A673 (cell line): ENCODE measurements around the gene ZBTB22.

ENCODE experiments used
- EZH2 ChIP-seq: fragments of 200-600 bp; sonication (generic); IDR thresholded peaks from 2 replicates; pipeline ENCODE4 v1.6.1; 2017; ENCODE audit warnings: borderline replicate concordance, low read depth, mild to moderate bottlenecking, mixed read lengths, antibody characterized with exemption, low read length; ENCODE audit not compliant: poor library complexity, severe bottlenecking
- TF ChIP-seq, protein P1 (sequence below): fragments of 300-800, 200-600 bp; sonication (generic); conservative IDR thresholded peaks from 2 replicates; pipeline ENCODE4 v1.5.1; 2017; ENCODE audit warnings: low read depth, mild to moderate bottlenecking, antibody characterized with exemption, low read length, moderate library complexity, mixed read lengths

DNA sequence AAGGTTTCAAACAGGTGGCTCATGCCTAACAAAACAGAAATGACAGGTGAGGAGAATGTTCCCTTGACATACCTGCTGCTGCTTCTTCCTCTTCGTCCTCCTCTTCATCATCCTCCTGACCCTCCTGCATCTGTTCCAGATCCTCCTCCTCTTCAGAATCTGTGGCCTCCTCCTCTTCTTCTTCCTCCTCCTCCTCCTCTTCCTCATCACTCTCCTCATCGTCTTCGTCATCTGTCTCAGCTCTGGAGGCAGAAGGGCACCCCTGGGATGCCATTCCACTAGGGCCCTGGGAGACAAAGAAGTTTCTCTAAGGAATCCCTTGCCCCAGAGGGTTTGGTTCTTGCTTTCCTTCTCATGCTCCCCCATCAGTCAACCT is 2.4 kb upstream of the ZBTB22 start:
- TF ChIP-seq, protein P1, sequence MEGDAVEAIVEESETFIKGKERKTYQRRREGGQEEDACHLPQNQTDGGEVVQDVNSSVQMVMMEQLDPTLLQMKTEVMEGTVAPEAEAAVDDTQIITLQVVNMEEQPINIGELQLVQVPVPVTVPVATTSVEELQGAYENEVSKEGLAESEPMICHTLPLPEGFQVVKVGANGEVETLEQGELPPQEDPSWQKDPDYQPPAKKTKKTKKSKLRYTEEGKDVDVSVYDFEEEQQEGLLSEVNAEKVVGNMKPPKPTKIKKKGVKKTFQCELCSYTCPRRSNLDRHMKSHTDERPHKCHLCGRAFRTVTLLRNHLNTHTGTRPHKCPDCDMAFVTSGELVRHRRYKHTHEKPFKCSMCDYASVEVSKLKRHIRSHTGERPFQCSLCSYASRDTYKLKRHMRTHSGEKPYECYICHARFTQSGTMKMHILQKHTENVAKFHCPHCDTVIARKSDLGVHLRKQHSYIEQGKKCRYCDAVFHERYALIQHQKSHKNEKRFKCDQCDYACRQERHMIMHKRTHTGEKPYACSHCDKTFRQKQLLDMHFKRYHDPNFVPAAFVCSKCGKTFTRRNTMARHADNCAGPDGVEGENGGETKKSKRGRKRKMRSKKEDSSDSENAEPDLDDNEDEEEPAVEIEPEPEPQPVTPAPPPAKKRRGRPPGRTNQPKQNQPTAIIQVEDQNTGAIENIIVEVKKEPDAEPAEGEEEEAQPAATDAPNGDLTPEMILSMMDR: no peak
- TF ChIP-seq EZH2: no peak
